ENCODE measurements around the gene SIL1.

The SIL1 gene

GRCh38 chr5:139019880-139020279 is 178.3 kb downstream of the SIL1 start:
- no peak overlapping the region for H3K4me3 ChIP-seq (ENCODE audit: low read length)
- H4K20me1 ChIP-seq (ENCODE audit: control insufficient read depth, insufficient read depth, low read depth, low read length), result no peaks in the 10 kb centered on the region
- TF ChIP-seq EZH2phosphoT487 (IDR thresholded peaks at IDR 0.05; ENCODE audit: borderline replicate concordance, low read length) (no peak), CTCF (IDR thresholded peaks at IDR 0.05; ENCODE audit: low read depth, low read length, poor library complexity, severe bottlenecking) (no peak)
- no peaks in the 10 kb centered on the region for H3K79me2 ChIP-seq (ENCODE audit: control insufficient read depth, low read length)
- H3K4me2 ChIP-seq (ENCODE audit: low read length), result no peak overlapping the region
- H3F3A ChIP-seq (ENCODE audit: control insufficient read depth, insufficient read depth), result no peaks in the 10 kb centered on the region
- no peaks in the 10 kb centered on the region for H3K9me3 ChIP-seq (ENCODE audit: control insufficient read depth, insufficient read depth, low read length)
- H3K9me2 ChIP-seq (replicated peaks; ENCODE audit: control insufficient read depth, low read length), result no peaks in the 10 kb centered on the region
- H3K27ac ChIP-seq (ENCODE audit: low read depth, low read length), result no peak overlapping the region
- H3K4me1 ChIP-seq (ENCODE audit: control insufficient read depth, low read length), result no peaks in the 10 kb centered on the region
- H3K36me3 ChIP-seq (ENCODE audit: control insufficient read depth, low read length), result peaks cover 3% of the 10 kb centered on the region; the same call in 1 of the 2 replicates
- no peaks in the 10 kb centered on the region for H3K27me3 ChIP-seq (ENCODE audit: control insufficient read depth, low read length)

GRCh38 chr5:139019211-139019610 is 179.0 kb downstream of the SIL1 start:
- peaks cover 3% of the 10 kb centered on the region; the same call in 1 of the 2 replicates for H3K36me3 ChIP-seq (ENCODE audit: control insufficient read depth, low read length)
- no peak overlapping the region for H3K4me2 ChIP-seq (ENCODE audit: low read length)
- H3K9me2 ChIP-seq (replicated peaks; ENCODE audit: control insufficient read depth, low read length), result no peaks in the 10 kb centered on the region
- no peak overlapping the region for H3K27ac ChIP-seq (ENCODE audit: low read depth, low read length)
- H3K4me1 ChIP-seq (ENCODE audit: control insufficient read depth, low read length), result no peaks in the 10 kb centered on the region
- H3K79me2 ChIP-seq (ENCODE audit: control insufficient read depth, low read length), result no peaks in the 10 kb centered on the region
- no peak overlapping the region for H3K4me3 ChIP-seq (ENCODE audit: low read length)
- H3K27me3 ChIP-seq (ENCODE audit: control insufficient read depth, low read length), result no peaks in the 10 kb centered on the region
- TF ChIP-seq EZH2phosphoT487 (IDR thresholded peaks at IDR 0.05; ENCODE audit: borderline replicate concordance, low read length) (no peak), CTCF (IDR thresholded peaks at IDR 0.05; ENCODE audit: low read depth, low read length, poor library complexity, severe bottlenecking) (no peak)
- H3F3A ChIP-seq (ENCODE audit: control insufficient read depth, insufficient read depth), result no peaks in the 10 kb centered on the region
- H3K9me3 ChIP-seq (ENCODE audit: control insufficient read depth, insufficient read depth, low read length), result no peaks in the 10 kb centered on the region
- H4K20me1 ChIP-seq (ENCODE audit: control insufficient read depth, insufficient read depth, low read depth, low read length), result no peaks in the 10 kb centered on the region

- H3K36me3 ChIP-seq (ENCODE audit: control insufficient read depth, low read length), result peaks cover 3% of the 10 kb centered on the region; the same call in 1 of the 2 replicates
Measured at GRCh38 chr5:139017624-139018023, 180.5 kb downstream of the SIL1 start.

More at GRCh38 chr5:139017624-139018023, 180.5 kb downstream of the SIL1 start:
- Histone ChIP-seq H3K4me2 (ENCODE audit: low read length) (no peak overlapping the region), H3K9me2 (replicated peaks; ENCODE audit: control insufficient read depth, low read length) (no peaks in the 10 kb centered on the region), H3F3A (ENCODE audit: control insufficient read depth, insufficient read depth) (no peaks in the 10 kb centered on the region), H3K9me3 (ENCODE audit: control insufficient read depth, insufficient read depth, low read length) (no peaks in the 10 kb centered on the region), H3K27me3 (ENCODE audit: control insufficient read depth, low read length) (no peaks in the 10 kb centered on the region), H3K4me1 (ENCODE audit: control insufficient read depth, low read length) (no peaks in the 10 kb centered on the region), H3K4me3 (ENCODE audit: low read length) (no peak overlapping the region), H4K20me1 (ENCODE audit: control insufficient read depth, insufficient read depth, low read depth, low read length) (no peaks in the 10 kb centered on the region), H3K79me2 (ENCODE audit: control insufficient read depth, low read length) (no peaks in the 10 kb centered on the region), H3K27ac (ENCODE audit: low read depth, low read length) (no peak overlapping the region)
- TF ChIP-seq CTCF (IDR thresholded peaks at IDR 0.05; ENCODE audit: low read depth, low read length, poor library complexity, severe bottlenecking) (no peak), EZH2phosphoT487 (IDR thresholded peaks at IDR 0.05; ENCODE audit: borderline replicate concordance, low read length) (no peak)
